ENCODE measurements around the gene DND1.
A peak's percentile ranks its signal among the peaks of the same experiment; 100 is the strongest.
"Not testable (repeated sequence)": the region's sequence is repeated elsewhere in the genome, so short reads cannot be mapped to it uniquely, and the experiment has no call there.

The DND1 gene

DNA sequence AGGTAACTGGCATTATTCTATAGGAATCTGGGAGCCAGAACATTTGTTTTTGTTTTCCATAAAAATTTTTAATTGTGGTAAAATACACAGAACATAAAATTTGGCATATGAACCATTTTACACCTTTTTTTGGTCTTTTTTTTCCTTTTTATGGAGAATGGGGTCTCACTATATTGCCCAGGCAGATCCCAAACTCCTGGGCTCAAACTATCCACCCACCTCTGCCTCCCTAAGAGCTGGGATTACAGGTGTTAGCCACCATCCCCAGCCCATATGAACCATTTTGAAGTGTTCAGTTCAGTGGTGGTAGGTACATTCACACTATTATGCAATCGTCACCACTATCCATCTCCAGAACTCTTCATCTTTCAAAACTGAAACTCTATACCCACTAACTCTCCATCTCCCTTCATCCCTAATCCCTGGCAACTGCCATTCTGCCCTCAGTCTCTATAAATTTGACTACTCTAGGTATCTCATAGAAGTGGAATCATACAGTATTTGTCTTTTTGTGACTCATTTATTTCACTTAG, 40.3 kb upstream of the DND1 start:
- Histone ChIP-seq H3K9me3 (ENCODE audit: insufficient read depth, low read length) (no peaks in the 10 kb centered on the region), H3K9ac (ENCODE audit: low read length) (no peak overlapping the region), H3K27ac (ENCODE audit: low read length) (no peak overlapping the region), H3K4me1 (ENCODE audit: low read length) (no peaks in the 10 kb centered on the region; the same call in 1 of the 2 replicates), H3K4me3 (ENCODE audit: low read length) (no peak overlapping the region), H3K79me2 (ENCODE audit: low read length) (no peaks in the 10 kb centered on the region), H3K36me3 (replicated peaks; ENCODE audit: low read depth, low read length) (no peaks in the 10 kb centered on the region), H2AFZ (ENCODE audit: low read depth, low read length) (no peak overlapping the region), H3K27me3 (ENCODE audit: low read depth, low read length) (no peaks in the 10 kb centered on the region), H4K20me1 (ENCODE audit: insufficient read depth, low read length) (no peaks in the 10 kb centered on the region), H3K4me2 (ENCODE audit: low read length) (no peak overlapping the region)
- TF ChIP-seq, protein P1, sequence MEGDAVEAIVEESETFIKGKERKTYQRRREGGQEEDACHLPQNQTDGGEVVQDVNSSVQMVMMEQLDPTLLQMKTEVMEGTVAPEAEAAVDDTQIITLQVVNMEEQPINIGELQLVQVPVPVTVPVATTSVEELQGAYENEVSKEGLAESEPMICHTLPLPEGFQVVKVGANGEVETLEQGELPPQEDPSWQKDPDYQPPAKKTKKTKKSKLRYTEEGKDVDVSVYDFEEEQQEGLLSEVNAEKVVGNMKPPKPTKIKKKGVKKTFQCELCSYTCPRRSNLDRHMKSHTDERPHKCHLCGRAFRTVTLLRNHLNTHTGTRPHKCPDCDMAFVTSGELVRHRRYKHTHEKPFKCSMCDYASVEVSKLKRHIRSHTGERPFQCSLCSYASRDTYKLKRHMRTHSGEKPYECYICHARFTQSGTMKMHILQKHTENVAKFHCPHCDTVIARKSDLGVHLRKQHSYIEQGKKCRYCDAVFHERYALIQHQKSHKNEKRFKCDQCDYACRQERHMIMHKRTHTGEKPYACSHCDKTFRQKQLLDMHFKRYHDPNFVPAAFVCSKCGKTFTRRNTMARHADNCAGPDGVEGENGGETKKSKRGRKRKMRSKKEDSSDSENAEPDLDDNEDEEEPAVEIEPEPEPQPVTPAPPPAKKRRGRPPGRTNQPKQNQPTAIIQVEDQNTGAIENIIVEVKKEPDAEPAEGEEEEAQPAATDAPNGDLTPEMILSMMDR (IDR thresholded peaks at IDR 0.05; ENCODE audit: low read depth, low read length) = no peak
- no peak for TF ChIP-seq EZH2phosphoT487 (IDR thresholded peaks at IDR 0.05; ENCODE audit: low read depth)

DNA sequence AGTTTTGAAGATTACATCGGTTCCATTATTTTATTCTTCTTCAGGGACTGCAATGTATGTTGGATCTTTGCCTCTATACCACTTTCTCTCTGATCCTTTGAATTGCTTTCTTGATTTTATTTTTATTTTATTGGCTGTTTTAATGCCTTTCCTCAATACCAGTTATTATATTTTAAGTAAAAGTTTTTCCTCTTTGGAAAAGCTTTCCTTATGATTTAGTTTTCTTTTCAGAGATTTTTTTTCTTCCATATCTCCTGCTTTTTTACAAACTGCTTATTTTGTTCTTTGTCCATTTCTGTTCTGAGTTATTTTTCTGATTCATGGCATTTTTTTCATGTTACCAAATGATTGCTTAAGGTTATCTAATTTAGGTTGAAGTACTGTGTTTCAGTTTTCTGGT, 38.4 kb upstream of the DND1 start:
- no peak overlapping the region for H3K9ac ChIP-seq (ENCODE audit: low read length)
- peak overlapping the region; percentile 96 for H3K4me3 ChIP-seq (ENCODE audit: low read length)
- no peaks in the 10 kb centered on the region for H3K9me3 ChIP-seq (ENCODE audit: insufficient read depth, low read length)
- no peaks in the 10 kb centered on the region; the same call in 1 of the 2 replicates for H3K4me1 ChIP-seq (ENCODE audit: low read length)
- H3K79me2 ChIP-seq (ENCODE audit: low read length) = no peaks in the 10 kb centered on the region
- TF ChIP-seq, protein P1 (IDR thresholded peaks at IDR 0.05; ENCODE audit: low read depth, low read length) = no peak
- TF ChIP-seq EZH2phosphoT487 (IDR thresholded peaks at IDR 0.05; ENCODE audit: low read depth) = no peak
- no peak overlapping the region for H3K27ac ChIP-seq (ENCODE audit: low read length)
- peak overlapping the region; percentile 84 for H3K4me2 ChIP-seq (ENCODE audit: low read length)
- H3K36me3 ChIP-seq (replicated peaks; ENCODE audit: low read depth, low read length) = peaks cover 3% of the 10 kb centered on the region
- no peaks in the 10 kb centered on the region for H3K27me3 ChIP-seq (ENCODE audit: low read depth, low read length)
- no peak overlapping the region for H2AFZ ChIP-seq (ENCODE audit: low read depth, low read length)
- H4K20me1 ChIP-seq (ENCODE audit: insufficient read depth, low read length) = no peaks in the 10 kb centered on the region

DNA sequence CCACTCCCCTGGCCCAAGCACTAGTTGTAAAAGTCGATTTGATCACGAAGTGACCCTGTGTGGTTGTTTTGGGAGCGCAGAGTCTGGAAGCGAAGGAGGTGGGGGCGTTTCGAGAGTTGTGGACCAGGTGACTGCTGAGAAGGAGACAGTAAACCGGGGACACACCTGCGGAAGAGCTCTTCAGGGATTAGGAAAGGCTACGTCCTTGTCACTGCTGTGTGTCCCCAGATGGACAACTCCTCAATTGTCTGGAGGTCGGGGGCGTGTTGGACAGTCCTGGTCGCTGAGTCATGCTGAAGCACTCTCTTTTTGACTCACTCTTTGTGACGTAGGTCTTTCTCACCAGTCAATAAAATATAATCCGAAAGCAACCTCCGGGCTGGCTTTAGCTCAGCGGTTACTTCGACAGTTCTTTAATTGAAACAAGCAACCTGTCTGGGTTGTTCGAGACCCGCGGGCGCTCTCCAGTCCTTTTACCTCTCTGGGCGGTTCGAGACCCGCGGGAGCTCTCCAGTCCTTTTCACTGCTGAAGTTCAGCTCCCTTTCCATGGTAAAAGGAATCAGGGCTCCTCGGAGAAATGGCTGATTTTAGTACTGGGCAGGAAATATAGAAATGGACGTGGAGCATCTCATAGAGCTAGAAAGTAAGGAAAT, 37.6 kb upstream of the DND1 start:
- peak overlapping the region; percentile 79 for H3K27ac ChIP-seq (ENCODE audit: low read length)
- H3K79me2 ChIP-seq (ENCODE audit: low read length) = no peaks in the 10 kb centered on the region
- H3K4me1 ChIP-seq (ENCODE audit: low read length) = no peaks in the 10 kb centered on the region; the same call in 1 of the 2 replicates
- H3K36me3 ChIP-seq (replicated peaks; ENCODE audit: low read depth, low read length) = peaks cover 5% of the 10 kb centered on the region
- H3K9me3 ChIP-seq (ENCODE audit: insufficient read depth, low read length) = no peaks in the 10 kb centered on the region
- H3K4me2 ChIP-seq (ENCODE audit: low read length) = peak overlapping the region; percentile 84
- no peak for TF ChIP-seq EZH2phosphoT487 (IDR thresholded peaks at IDR 0.05; ENCODE audit: low read depth)
- TF ChIP-seq, protein P1 (IDR thresholded peaks at IDR 0.05; ENCODE audit: low read depth, low read length) = no peak
- H3K27me3 ChIP-seq (ENCODE audit: low read depth, low read length) = no peaks in the 10 kb centered on the region
- peak overlapping the region; percentile 84 for H2AFZ ChIP-seq (ENCODE audit: low read depth, low read length)
- H3K9ac ChIP-seq (ENCODE audit: low read length) = peak overlapping the region; percentile 68
- H3K4me3 ChIP-seq (ENCODE audit: low read length) = peak overlapping the region; percentile 96
- no peaks in the 10 kb centered on the region for H4K20me1 ChIP-seq (ENCODE audit: insufficient read depth, low read length)

DNA sequence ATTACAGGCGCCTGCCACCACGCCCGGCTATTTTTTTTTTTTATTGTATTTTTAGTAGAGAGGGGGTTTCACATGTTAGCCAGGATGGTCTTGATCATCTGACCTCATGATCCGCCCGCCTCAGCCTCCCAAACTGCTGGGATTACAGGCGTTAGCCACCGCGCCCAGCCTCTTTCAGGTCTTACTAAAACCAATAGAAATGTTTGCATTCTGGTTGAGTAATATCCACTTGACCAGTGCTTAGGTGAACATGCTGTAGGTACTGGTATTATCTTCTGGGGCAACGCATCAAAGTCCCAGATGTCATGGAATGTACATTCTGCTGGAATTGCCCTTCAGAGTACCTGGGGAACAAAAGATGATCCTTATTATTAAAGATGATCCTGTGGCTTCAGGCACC, 35.4 kb upstream of the DND1 start:
- H3K36me3 ChIP-seq (replicated peaks; ENCODE audit: low read depth, low read length) = peaks cover 11% of the 10 kb centered on the region
- not testable (repeated sequence) for H4K20me1 ChIP-seq (ENCODE audit: insufficient read depth, low read length); H3K9ac ChIP-seq (ENCODE audit: low read length); H3K27ac ChIP-seq (ENCODE audit: low read length); H3K79me2 ChIP-seq (ENCODE audit: low read length); H3K9me3 ChIP-seq (ENCODE audit: insufficient read depth, low read length); H3K4me1 ChIP-seq (ENCODE audit: low read length); H3K4me2 ChIP-seq (ENCODE audit: low read length); H3K27me3 ChIP-seq (ENCODE audit: low read depth, low read length); H2AFZ ChIP-seq (ENCODE audit: low read depth, low read length); H3K4me3 ChIP-seq (ENCODE audit: low read length)
